ENCODE data around the gene GPR146. TPM values are rescaled to one million over a fixed set of nuclear protein-coding genes. Genes with fewer than 3 reads are reported as not detected.

The GPR146 gene
- total RNA-seq, 2 experiments from 2014 or later, result 2.1 to 4.1 TPM

DNA sequence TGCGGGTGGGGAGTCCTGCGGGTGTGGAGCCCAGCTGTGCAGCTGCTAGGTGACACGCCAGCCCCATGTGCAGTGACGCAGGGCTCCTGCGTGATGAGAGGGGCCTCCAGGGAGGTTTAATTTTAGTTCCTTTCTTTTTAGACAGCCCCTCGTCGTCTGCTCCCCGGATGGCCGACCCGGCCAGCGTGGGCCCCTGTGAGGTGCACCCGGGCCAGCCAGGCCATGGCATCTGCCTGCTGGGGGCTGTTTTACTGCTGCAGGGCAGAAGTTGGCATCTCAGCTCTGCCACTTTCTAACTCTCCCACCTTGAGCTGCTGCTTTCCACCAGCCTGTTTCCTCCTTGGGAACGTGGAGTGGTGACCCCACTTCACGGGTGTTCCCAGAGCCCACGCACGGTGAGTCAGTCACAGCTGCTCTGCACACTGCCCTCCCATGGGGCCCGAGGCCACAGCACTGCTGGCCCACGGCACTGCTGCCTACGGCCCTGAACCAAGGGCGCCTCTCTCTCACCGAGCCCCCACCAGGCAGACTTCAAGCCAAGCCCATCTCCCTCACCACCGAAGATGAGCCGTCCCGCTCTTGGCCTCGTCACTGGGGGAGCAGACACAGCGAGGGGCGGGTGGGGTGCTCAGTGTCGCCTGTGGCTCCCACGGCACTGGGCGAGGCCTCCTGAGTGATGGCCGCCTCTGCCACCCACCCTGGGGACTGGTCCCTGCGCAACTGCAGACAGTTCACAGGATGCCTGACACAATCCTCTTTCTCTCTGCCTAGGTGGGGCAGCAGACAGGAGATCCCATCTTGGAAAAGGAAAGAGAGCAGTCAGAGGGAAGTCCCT, 40.1 kb upstream of the GPR146 start:
- H3K27ac Mint-ChIP-seq, result no peak overlapping the region
- POLR2A ChIA-PET, result no interaction called here
- no peak for DNase-seq
- ATAC-seq (ENCODE audit: low read depth), result no peak
- no peaks in the 10 kb centered on the region for H3K4me1 Mint-ChIP-seq
- no peaks in the 10 kb centered on the region for H3K27me3 Mint-ChIP-seq
- no peak overlapping the region for H3K4me3 Mint-ChIP-seq
- peaks cover 4% of the 10 kb centered on the region for H3K36me3 Mint-ChIP-seq
- no peaks in the 10 kb centered on the region for H3K9me3 Mint-ChIP-seq

DNA sequence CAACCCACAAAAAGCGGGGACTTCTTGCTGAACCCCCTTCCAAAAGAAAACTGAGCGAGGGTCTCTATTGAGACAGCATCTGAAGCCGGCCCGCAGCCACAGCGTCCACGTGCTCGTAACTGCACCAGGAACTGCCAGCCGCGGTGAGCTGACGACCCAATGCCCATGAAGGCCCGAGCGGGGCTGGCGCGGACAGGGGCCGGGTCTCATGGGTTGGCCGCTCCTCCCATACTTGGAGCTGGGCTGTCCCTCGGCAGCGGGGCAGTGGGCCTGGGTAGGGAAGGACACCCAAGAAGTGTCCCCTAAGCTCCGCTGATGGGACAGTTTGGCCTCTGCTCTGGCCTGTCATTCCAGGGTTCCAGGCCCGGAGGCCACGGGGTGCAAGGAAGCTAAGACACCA, 39.0 kb upstream of the GPR146 start:
- POLR2A ChIA-PET, result no interaction called here
- DNase-seq, result no peak
- Mint-ChIP-seq H3K27me3 (no peaks in the 10 kb centered on the region), H3K36me3 (peaks cover 4% of the 10 kb centered on the region), H3K9me3 (no peaks in the 10 kb centered on the region), H3K4me3 (no peak overlapping the region), H3K4me1 (no peaks in the 10 kb centered on the region), H3K27ac (no peak overlapping the region)
- ATAC-seq (ENCODE audit: low read depth), result no peak

DNA sequence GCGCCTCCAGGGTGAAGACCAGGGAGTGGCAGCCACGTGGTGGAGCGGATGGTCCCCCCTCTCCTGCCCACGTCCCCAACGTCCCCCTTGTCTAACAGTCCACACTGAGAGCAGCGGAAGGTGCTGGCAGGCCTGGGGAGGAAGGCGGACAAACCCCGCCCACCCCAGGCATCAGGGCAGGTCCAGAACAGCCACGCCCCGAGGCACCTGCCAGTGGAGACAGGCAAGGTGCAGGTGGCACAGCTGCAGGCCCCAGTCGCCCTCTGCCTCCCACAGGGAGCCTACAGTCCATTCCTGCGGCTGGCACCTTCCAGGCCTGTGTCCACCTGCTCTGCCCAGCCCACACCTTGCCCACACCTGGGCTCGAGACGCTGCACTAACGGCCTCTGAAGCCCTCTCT, 36.4 kb upstream of the GPR146 start:
- no peaks in the 10 kb centered on the region for H3K9me3 Mint-ChIP-seq
- POLR2A ChIA-PET, result no interaction called here
- no peaks in the 10 kb centered on the region for H3K27me3 Mint-ChIP-seq
- H3K27ac Mint-ChIP-seq, result no peak overlapping the region
- DNase-seq (no peak), ATAC-seq (ENCODE audit: low read depth) (no peak)
- peaks cover 3% of the 10 kb centered on the region for H3K4me1 Mint-ChIP-seq
- H3K36me3 Mint-ChIP-seq, result peaks cover 4% of the 10 kb centered on the region
- no peak overlapping the region for H3K4me3 Mint-ChIP-seq

DNA sequence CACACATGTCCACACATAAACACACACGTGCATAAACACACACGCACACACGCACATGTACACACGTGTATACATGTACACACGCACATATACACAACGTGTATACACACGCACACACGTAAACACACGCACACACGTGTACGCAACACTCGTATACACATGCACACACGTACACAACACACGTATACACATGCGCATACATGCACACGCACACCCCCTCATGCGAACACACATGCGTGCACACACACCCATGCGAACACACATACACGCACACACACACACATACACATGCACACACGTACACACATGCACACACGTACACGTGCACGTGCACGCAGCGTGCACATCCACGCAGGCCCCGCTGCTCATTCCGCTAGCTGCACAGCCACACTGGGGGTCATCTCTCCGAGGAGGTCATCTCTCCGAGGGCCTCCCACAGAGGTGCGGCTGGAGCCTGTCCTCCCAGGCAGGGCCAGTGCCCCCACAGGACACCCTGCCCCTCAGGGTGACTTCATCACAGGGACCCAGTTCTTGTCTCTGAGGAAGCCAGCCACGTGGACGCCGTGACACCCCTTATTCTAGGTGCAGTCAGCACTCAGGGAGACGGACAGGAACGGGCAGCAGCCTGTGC, 35.5 kb upstream of the GPR146 start:
- Mint-ChIP-seq H3K4me3 (no peak overlapping the region), H3K27me3 (no peaks in the 10 kb centered on the region), H3K36me3 (peaks cover 4% of the 10 kb centered on the region), H3K4me1 (peaks cover 3% of the 10 kb centered on the region), H3K27ac (no peak overlapping the region), H3K9me3 (no peaks in the 10 kb centered on the region)
- POLR2A ChIA-PET, result no interaction called here
- DNase-seq (no peak), ATAC-seq (ENCODE audit: low read depth) (no peak)

DNA sequence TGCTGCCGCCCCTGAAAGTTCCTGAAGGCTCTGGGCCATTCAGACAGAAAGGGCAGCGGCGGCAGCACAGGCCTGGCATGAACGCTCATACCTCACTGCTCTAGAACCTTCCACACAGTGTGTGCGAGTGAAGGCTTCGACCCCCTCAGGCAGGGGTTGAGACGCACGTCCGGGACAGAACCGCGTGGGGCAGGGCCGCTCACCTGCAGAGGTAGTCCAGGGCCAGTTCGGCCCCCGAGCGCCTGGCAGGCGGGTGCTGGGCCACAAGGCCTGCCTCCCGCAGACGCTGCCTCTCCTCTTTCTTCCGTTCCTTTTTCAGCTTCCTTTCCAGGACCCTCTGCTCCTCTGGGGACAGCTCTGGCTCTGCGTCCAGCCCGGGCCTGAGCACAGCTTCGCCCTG, 34.6 kb upstream of the GPR146 start:
- no peaks in the 10 kb centered on the region for H3K27me3 Mint-ChIP-seq
- H3K4me3 Mint-ChIP-seq, result no peak overlapping the region
- DNase-seq (no peak), ATAC-seq (ENCODE audit: low read depth) (no peak)
- H3K36me3 Mint-ChIP-seq, result peaks cover 4% of the 10 kb centered on the region
- peaks cover 3% of the 10 kb centered on the region for H3K4me1 Mint-ChIP-seq
- H3K27ac Mint-ChIP-seq, result no peak overlapping the region
- POLR2A ChIA-PET, result no interaction called here
- H3K9me3 Mint-ChIP-seq, result no peaks in the 10 kb centered on the region

DNA sequence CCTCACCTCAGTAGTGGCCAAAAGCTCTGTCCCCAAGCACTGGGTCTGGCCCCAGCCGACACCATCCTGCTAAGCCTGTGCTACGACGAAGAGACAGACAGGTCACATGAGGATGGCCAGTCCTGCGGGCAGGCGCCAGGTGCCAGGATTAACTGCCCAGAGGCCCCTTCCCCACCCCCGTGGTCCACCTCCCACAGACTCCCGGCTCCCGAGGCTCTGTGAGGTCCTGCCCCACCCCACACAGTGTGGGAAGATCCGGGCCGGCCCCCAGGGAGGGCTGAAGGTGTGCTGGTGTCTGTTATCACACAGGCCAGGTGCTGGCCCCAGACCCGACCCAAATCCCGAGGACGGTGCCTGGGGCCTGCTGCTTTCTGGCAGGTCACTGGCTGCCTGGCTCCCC, 34.1 kb upstream of the GPR146 start:
- peaks cover 4% of the 10 kb centered on the region for H3K36me3 Mint-ChIP-seq
- POLR2A ChIA-PET, result no interaction called here
- no peak overlapping the region for H3K4me3 Mint-ChIP-seq
- DNase-seq (no peak), ATAC-seq (ENCODE audit: low read depth) (no peak)
- no peaks in the 10 kb centered on the region for H3K27me3 Mint-ChIP-seq
- peaks cover 3% of the 10 kb centered on the region for H3K4me1 Mint-ChIP-seq
- no peak overlapping the region for H3K27ac Mint-ChIP-seq
- no peaks in the 10 kb centered on the region for H3K9me3 Mint-ChIP-seq

DNA sequence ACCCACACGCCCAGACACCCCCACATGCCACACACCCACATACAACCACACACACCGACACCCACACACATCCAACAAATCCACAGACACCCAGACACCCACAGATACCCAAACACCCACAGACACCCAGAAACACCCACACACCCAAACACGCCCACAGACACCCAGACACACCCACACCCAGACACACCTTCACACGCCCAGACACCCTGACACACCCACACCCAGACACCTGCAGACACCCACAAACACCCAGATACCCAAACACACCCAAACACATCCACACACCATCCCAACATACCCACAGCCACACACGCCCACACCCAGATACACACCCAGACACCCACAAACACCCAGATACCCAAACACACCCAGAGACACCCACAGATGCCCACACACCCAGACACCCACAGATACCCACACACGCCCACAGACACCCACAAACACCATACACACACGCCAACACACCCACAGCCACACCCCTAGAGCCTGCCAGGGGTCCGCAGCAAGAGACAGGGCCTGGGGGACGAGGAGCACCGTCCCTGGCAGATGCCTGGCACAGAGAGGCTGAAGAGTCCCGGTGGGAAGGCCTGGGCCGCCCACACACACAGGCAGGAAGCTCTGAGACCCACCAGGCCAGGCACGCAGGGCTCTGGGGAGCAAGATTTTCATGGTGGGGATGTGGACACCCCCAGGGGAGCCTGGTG, 32.9 kb upstream of the GPR146 start:
- peaks cover 3% of the 10 kb centered on the region for H3K4me1 Mint-ChIP-seq
- no peaks in the 10 kb centered on the region for H3K27me3 Mint-ChIP-seq
- H3K36me3 Mint-ChIP-seq, result peaks cover 4% of the 10 kb centered on the region
- H3K27ac Mint-ChIP-seq, result no peak overlapping the region
- POLR2A ChIA-PET, result no interaction called here
- no peak overlapping the region for H3K4me3 Mint-ChIP-seq
- ATAC-seq (ENCODE audit: low read depth) (no peak), DNase-seq (no peak)
- no peaks in the 10 kb centered on the region for H3K9me3 Mint-ChIP-seq

DNA sequence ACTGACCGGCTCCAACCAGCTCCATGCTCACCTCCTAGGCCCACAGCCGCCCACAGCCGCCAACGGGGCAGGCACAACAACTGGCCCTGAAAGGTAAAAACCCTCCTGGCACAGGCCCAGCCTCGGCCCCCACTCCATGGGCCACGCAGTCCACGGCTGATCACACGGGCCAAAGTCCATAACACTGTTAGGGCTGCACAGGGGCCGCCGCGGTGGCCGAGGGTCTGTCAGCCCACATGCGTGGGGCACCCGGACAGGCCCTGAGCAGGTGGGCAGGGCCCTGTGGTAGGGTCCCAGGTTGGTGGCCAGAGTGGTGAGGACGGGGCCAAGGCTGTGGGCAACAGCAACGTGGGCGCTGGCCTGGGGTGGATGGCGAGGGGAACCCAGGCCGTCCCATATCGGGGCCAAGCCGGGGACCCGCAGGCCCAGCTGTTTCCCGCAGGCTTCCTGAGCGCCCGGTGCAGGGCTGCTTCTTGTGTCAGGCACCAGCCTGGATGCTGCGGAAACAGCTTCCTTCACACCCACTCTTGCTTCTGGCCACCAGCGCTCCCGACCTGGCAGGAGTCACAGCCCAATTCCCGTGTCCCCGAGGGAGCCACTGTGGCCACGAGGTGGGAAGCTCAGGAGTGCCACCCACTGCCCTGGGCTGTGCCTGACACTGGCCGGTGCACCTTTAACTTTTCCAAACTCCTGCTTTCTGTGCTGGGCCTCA, 32.2 kb upstream of the GPR146 start:
- no peaks in the 10 kb centered on the region for H3K27me3 Mint-ChIP-seq
- H3K4me3 Mint-ChIP-seq, result no peak overlapping the region
- no peaks in the 10 kb centered on the region for H3K9me3 Mint-ChIP-seq
- ATAC-seq (ENCODE audit: low read depth) (no peak), DNase-seq (no peak)
- no peak overlapping the region for H3K27ac Mint-ChIP-seq
- POLR2A ChIA-PET, result no interaction called here
- peaks cover 3% of the 10 kb centered on the region for H3K4me1 Mint-ChIP-seq
- H3K36me3 Mint-ChIP-seq, result peaks cover 4% of the 10 kb centered on the region

DNA sequence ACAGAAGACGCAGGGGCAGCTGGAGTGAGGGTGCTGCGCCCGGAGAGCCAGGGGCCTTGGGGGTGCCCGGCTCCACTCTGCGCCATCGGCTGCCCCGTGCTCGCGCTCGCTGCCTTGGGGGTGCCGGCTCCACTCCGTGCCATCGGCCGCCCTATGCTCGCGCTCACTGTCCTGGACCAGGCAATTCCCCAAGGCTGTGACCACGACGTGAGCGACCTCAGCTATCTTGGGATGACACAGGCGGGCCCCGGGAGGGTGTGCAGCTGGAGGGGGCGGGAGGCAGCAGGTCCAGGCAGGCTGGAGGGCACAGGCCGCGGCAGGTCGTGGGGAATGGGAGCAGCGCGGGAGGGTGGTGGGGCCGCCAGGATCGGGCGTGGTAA, 31.6 kb upstream of the GPR146 start:
- Mint-ChIP-seq H3K27me3 (no peaks in the 10 kb centered on the region), H3K36me3 (peaks cover 4% of the 10 kb centered on the region), H3K4me3 (no peak overlapping the region), H3K27ac (no peak overlapping the region), H3K4me1 (peaks cover 3% of the 10 kb centered on the region), H3K9me3 (no peaks in the 10 kb centered on the region)
- ATAC-seq (ENCODE audit: low read depth) (no peak), DNase-seq (no peak)
- POLR2A ChIA-PET, result no interaction called here

DNA sequence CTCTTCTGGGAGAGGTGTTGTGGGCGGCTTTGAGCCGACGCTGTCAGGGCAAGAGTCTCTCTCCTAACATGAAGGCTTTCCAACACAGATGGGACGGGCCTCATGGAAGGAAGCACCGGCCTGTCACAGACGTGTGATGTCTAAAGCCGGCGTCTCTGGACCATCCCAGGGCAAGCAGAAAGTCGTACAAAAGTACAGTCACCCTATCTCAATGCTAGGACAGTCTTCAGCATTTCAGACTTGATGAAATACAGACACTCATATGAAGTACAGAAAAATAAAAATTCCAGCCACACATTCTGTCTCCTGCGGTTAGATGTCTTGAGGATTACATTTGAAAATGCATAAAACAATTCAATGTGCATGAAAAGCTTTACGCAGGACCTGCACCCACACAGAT, 30.8 kb upstream of the GPR146 start:
- peaks cover 1% of the 10 kb centered on the region for H3K9me3 Mint-ChIP-seq
- H3K4me1 Mint-ChIP-seq, result peaks cover 7% of the 10 kb centered on the region
- H3K27ac Mint-ChIP-seq, result no peak overlapping the region
- no peak for ATAC-seq (ENCODE audit: low read depth)
- DNase-seq, result no peak
- no peaks in the 10 kb centered on the region for H3K27me3 Mint-ChIP-seq
- POLR2A ChIA-PET, result no interaction called here
- H3K4me3 Mint-ChIP-seq, result no peak overlapping the region
- H3K36me3 Mint-ChIP-seq, result peaks cover 7% of the 10 kb centered on the region

DNA sequence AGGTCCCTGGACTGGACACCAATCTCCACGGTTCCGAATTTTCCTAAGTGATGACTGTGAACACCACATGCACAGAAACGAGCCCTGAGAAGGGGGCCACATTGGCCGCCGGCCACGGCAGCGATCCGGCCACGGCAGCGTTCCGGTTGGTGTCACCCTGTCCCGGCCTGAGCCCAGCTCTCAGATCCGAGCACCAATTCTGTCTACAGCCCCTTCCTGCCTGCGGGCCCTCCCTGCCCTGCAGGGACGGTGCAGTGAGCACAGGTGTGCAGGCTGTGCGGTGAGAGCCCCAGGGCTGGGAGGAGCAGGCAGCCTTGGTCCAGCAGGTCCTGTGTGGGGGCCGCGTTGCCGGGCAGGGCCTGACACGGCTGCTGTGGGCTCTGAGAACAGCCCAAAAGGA, 29.7 kb upstream of the GPR146 start:
- POLR2A ChIA-PET, result no interaction called here
- Mint-ChIP-seq H3K9me3 (peaks cover 1% of the 10 kb centered on the region), H3K36me3 (peaks cover 4% of the 10 kb centered on the region), H3K27ac (no peak overlapping the region), H3K4me3 (no peak overlapping the region), H3K27me3 (no peaks in the 10 kb centered on the region), H3K4me1 (peaks cover 7% of the 10 kb centered on the region)
- ATAC-seq (ENCODE audit: low read depth) (no peak), DNase-seq (no peak)

DNA sequence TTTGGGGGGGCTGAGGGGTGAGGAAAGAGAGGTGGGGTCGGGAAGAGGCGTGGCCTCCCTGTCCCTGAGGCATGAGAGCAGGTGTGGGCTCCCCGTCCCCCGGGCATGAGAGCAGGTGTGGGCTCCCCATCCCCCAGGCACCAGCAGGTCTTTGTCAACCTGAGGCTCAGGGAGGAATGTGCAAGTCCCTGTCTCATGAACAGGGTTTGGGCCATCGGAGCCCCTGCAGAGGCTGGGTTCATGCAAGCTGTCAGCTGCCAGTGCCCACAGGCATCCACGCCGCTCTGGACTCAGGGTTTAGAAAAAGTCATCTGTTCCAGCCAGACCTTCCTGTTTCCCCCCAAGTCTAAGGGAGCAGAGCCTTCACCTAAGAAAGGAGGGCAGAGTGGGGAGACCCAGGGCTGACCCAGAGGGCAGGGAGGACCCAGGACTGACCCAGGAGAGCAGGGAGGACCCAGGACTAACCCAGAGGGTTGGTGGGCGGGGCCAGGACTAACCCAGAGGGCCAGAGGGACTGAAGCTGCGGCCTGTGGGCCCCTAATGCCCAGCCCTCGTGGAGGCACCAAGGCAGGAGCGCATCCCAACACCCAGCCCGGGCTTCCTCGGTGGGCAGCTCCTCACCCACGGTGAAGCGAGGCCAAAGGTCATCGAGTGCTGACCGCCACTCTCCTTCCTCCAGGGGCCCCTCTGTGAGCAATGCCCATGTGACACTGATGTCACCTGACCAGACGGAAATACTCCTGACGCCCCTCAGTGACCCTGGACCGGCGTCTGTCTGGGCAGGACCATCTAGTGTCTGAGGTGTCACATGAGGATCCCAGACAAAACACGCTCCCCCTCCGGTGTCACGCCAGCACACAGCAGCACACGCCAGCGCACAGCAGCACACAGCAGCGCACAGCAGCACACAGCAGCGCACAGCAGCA, 28.9 kb upstream of the GPR146 start:
- peaks cover 1% of the 10 kb centered on the region for H3K9me3 Mint-ChIP-seq
- DNase-seq (no peak), ATAC-seq (ENCODE audit: low read depth) (no peak)
- H3K4me1 Mint-ChIP-seq, result peaks cover 7% of the 10 kb centered on the region
- H3K27ac Mint-ChIP-seq, result no peak overlapping the region
- H3K4me3 Mint-ChIP-seq, result no peak overlapping the region
- H3K36me3 Mint-ChIP-seq, result peaks cover 4% of the 10 kb centered on the region
- POLR2A ChIA-PET, result no interaction called here
- no peaks in the 10 kb centered on the region for H3K27me3 Mint-ChIP-seq
